ENCODE measurements around the gene ACADL.
"Not testable (repeated sequence)": the region's sequence is repeated elsewhere in the genome, so short reads cannot be mapped to it uniquely, and the experiment has no call there.

Gene ACADL

DNA sequence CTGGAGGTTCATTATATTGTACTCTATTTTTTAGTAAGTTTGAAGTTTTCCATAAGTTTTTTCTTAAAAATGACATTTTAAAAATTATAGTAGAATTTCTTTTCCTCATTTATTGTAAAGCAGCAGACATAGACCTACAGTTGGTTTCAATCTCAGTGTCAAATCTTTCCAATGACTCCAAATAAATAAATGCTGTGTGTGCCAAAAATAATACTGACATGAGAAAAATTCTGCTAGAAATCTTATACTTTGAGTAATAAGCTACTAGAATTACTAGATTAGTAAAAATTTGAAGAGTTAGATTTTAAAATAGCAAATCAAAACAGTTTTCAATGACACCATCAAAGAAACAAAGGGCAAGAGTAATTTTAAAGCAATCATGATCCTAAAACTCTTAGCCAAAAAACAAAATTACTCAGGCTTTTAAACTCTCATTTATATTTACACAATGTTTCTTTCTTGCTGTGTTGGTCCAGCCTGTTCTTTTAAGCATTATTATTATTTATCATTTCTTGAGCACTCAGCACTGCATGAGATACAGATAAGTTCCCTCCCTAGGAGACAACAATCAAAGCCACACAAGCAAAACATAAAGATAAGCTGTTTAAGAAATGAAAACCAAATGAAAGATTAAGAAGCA, 45.8 kb downstream of the ACADL start:
- no peaks in the 10 kb centered on the region for H3K9me3 ChIP-seq (ENCODE audit: control insufficient read depth, low read length)
- no peak overlapping the region for H3K9ac ChIP-seq (ENCODE audit: low read length)
- H3K4me3 ChIP-seq (ENCODE audit: low read length), result no peak overlapping the region
- no peaks in the 10 kb centered on the region for H3K36me3 ChIP-seq (ENCODE audit: control insufficient read depth, insufficient read depth, low read length)
- H3K4me1 ChIP-seq (ENCODE audit: control insufficient read depth, insufficient read depth, low read length), result peaks cover 22% of the 10 kb centered on the region
- H3K27me3 ChIP-seq (ENCODE audit: control insufficient read depth, insufficient read depth, low read length), result no peaks in the 10 kb centered on the region

DNA sequence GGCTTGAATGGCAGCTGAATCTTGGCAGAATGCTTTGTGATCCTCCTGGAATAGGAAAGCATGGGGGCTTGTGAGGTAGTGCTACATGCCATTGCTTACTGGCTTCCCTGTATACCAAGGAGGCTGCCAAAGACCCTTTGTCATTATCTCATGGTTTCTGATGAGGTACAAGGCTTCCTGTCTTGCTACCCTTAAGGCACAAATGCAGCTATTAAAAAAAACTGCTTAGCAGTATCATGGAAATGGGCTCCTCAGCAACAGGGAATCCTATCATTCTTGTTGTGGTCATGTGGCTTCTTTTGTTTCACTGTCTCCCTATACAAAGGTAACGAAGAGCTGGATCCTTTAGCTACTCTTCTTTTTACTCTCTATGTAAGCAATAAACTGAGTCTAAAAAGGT, 47.5 kb downstream of the ACADL start:
- no peaks in the 10 kb centered on the region for H3K9me3 ChIP-seq (ENCODE audit: control insufficient read depth, low read length)
- H3K36me3 ChIP-seq (ENCODE audit: control insufficient read depth, insufficient read depth, low read length), result no peaks in the 10 kb centered on the region
- H3K4me3 ChIP-seq (ENCODE audit: low read length), result no peak overlapping the region
- H3K9ac ChIP-seq (ENCODE audit: low read length), result no peak overlapping the region
- no peaks in the 10 kb centered on the region for H3K27me3 ChIP-seq (ENCODE audit: control insufficient read depth, insufficient read depth, low read length)
- H3K4me1 ChIP-seq (ENCODE audit: control insufficient read depth, insufficient read depth, low read length), result peaks cover 22% of the 10 kb centered on the region

DNA sequence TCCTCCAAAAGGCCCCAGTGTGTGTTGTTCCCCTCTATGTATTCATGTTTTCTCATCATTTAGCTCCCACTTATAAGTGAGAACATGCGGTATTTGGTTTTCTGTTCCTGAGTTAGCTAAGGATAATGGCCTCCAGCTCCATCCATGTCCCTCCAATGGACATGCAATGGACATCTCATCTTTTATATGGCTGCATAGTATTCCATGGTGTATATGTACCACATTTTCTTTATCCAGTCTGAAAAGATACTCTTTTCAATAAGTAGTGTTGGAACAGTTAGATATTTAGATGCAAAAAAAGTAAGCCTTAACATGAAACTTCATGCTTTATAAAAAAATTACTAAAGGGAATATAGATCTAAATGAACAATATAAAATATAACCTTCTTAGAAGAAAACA, 48.1 kb downstream of the ACADL start:
- H3K9me3 ChIP-seq (ENCODE audit: control insufficient read depth, low read length); H3K4me3 ChIP-seq (ENCODE audit: low read length); H3K36me3 ChIP-seq (ENCODE audit: control insufficient read depth, insufficient read depth, low read length); H3K9ac ChIP-seq (ENCODE audit: low read length); H3K27me3 ChIP-seq (ENCODE audit: control insufficient read depth, insufficient read depth, low read length): not testable (repeated sequence)
- H3K4me1 ChIP-seq (ENCODE audit: control insufficient read depth, insufficient read depth, low read length), result peaks cover 28% of the 10 kb centered on the region

DNA sequence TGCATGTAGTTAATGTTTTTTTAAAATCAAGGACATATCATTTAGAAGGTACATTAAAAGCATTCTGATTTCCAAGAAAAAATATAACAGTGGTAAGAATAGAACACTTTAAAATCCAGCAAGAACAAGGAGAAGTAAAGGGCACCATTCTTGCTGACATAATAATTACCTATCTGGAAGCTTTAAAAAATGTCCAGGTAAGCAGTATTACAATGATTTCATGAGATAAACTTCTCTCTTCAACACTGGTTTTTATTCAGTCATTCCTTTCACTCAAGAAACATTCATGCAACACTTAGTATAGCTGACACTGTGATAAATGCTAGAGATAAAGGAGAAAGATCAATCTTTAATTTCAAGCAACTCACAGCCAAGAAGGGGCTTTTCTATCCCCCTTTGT, 51.2 kb downstream of the ACADL start:
- H3K9me3 ChIP-seq (ENCODE audit: control insufficient read depth, low read length), result no peaks in the 10 kb centered on the region
- H3K9ac ChIP-seq (ENCODE audit: low read length), result no peak overlapping the region

DNA sequence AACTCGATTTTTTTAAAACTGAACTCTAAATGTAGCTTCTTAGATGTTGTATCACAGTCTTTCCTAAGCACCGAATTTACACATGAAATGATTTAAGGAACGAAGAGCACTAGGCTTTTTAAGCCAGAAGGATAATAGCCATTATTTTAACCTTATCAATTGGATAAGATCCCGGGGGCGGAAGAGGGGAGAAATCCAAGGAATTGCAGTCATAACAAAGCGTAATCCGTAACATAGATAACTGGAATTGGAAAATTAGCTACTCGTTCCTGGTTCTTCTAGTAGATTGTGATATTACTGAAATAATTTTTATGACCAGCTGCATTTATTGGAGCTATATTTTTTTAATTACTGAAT, 53.0 kb downstream of the ACADL start:
- H3K4me3 ChIP-seq (ENCODE audit: low read length), result peak overlapping the region; percentile 57
- no peaks in the 10 kb centered on the region for H3K36me3 ChIP-seq (ENCODE audit: control insufficient read depth, insufficient read depth, low read length)
- H3K9me3 ChIP-seq (ENCODE audit: control insufficient read depth, low read length), result no peaks in the 10 kb centered on the region
- H3K9ac ChIP-seq (ENCODE audit: low read length), result peak overlapping the region; percentile 86
- peaks cover 15% of the 10 kb centered on the region for H3K4me1 ChIP-seq (ENCODE audit: control insufficient read depth, insufficient read depth, low read length)
- no peaks in the 10 kb centered on the region for H3K27me3 ChIP-seq (ENCODE audit: control insufficient read depth, insufficient read depth, low read length)

More for the DNA sequence above, 51.2 kb downstream of the ACADL start:
- Histone ChIP-seq H3K36me3 (ENCODE audit: control insufficient read depth, insufficient read depth, low read length) (no peaks in the 10 kb centered on the region), H3K27me3 (ENCODE audit: control insufficient read depth, insufficient read depth, low read length) (no peaks in the 10 kb centered on the region), H3K4me1 (ENCODE audit: control insufficient read depth, insufficient read depth, low read length) (peaks cover 6% of the 10 kb centered on the region), H3K4me3 (ENCODE audit: low read length) (no peak overlapping the region)

DNA sequence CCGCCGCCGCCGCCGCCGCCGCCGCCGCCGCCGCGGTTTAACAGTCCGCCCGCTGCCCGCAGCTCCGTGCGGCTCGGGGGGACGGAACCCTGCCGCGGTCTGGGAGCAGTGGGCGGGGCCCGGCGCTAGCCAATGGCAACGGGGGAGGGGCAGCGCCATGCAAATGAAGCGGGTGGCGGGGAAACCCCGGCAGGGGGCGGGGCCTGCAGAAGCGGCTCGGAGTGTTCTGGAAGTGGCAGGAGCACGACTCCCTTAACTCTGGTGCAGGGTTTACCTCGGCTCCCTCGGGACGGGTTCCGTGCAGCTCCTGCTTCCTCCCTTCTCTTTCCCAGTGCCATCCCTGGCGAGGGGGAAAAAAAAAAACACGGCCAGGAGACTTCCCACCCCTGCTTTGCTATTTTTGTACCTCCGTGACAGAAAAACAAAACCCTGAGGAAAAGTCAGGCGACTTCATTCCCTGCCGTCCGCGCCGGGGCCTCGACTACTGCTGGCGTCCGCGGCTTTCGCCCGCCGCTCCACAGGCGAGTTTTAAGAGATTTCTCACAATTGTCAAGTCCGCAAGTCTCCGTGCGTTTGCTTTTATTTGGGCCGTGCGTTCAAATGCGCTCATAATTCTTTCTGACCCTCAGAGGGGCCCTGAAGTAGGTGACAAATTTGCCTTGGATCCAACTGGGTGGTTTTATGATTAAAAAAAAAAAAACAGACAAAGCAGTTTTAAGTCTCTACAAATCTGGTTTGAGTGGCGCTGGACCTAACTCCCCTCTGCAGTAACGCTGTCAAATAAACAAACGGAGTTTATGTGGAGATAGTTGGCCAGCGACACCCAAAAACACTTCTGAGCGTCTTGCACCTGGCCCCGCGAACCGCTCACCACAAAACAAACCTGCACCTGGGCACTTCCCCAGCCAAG, 53.7 kb downstream of the ACADL start, which contains the start of gene KANSL1L:
TSS of gene KANSL1L (minus strand) at position 101 of the 910 bp plus-strand sequence. CDS start 16,827 bp downstream, outside the sequence.
- H3K9ac ChIP-seq (ENCODE audit: low read length), result peak within 1 kb of the TSS; percentile 98
- no peaks in the 10 kb centered on the region for H3K27me3 ChIP-seq (ENCODE audit: control insufficient read depth, insufficient read depth, low read length)
- H3K36me3 ChIP-seq (ENCODE audit: control insufficient read depth, insufficient read depth, low read length), result no peaks in the 10 kb centered on the region
- H3K4me1 ChIP-seq (ENCODE audit: control insufficient read depth, insufficient read depth, low read length), result peaks cover 17% of the 10 kb centered on the region
- H3K4me3 ChIP-seq (ENCODE audit: low read length), result peak within 1 kb of the TSS; percentile 92
- H3K9me3 ChIP-seq (ENCODE audit: control insufficient read depth, low read length), result no peaks in the 10 kb centered on the region

DNA sequence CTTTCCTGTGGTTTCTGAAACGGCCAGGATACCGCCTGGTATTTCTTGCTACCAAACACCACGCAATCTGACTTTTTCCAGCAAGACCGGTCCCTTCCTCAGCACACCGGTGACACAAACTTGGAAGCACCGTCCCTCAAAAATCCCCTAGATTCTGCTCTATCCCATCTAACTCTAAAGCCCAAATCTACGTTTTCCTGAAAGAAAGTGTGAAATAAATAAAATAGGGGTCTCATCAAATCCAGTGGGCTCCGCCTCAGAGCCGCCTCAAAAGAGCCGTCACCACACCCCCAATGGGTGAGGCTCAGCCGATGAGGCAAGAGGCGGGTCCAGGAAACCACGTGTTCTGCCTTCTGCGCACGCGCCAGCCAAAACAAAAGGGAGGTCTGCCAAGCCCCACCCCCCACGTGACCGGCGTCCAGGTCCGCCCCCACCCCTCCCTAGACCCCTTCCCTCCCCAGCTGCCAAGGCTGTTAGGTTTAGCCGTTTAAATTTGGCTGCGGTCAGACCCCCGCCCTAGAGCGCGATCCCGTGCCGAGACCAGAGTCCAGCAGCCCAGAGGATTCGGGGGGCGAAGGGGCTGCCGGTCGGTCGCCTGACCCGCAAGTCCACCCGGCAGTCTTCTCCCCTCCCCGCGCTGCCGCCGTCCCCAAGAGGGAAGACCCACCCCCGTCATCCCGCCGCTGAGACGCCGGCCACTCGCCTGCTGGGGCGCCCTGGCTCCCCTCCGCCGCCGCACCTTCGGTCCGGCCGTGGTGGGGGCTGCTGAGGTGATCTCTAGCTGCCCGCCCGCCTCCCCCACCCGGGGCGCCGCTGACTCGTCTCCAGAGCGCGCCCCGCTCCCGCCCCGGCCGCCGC, 54.6 kb downstream of the ACADL start:
- Histone ChIP-seq H3K36me3 (ENCODE audit: control insufficient read depth, insufficient read depth, low read length) (no peaks in the 10 kb centered on the region), H3K27me3 (ENCODE audit: control insufficient read depth, insufficient read depth, low read length) (no peaks in the 10 kb centered on the region), H3K4me1 (ENCODE audit: control insufficient read depth, insufficient read depth, low read length) (peaks cover 25% of the 10 kb centered on the region), H3K4me3 (ENCODE audit: low read length) (peak overlapping the region; percentile 92), H3K9me3 (ENCODE audit: control insufficient read depth, low read length) (no peaks in the 10 kb centered on the region), H3K9ac (ENCODE audit: low read length) (peak overlapping the region; percentile 98)

DNA sequence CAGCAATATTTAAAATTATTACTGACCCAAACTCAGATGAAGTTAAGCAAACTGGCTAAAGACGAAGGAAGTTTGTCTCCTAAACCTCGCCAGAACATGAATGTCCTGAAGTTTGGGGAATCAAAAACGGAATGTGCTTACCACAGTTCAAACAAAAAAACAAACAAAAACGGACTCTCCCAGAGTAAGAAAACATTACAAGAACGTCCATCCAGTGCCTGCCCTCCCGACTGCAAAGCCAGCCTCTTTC, 55.1 kb downstream of the ACADL start:
- Histone ChIP-seq H3K4me3 (ENCODE audit: low read length) (peak overlapping the region; percentile 92), H3K36me3 (ENCODE audit: control insufficient read depth, insufficient read depth, low read length) (no peaks in the 10 kb centered on the region), H3K9ac (ENCODE audit: low read length) (peak overlapping the region; percentile 98), H3K4me1 (ENCODE audit: control insufficient read depth, insufficient read depth, low read length) (peaks cover 27% of the 10 kb centered on the region), H3K27me3 (ENCODE audit: control insufficient read depth, insufficient read depth, low read length) (no peaks in the 10 kb centered on the region), H3K9me3 (ENCODE audit: control insufficient read depth, low read length) (no peaks in the 10 kb centered on the region)

DNA sequence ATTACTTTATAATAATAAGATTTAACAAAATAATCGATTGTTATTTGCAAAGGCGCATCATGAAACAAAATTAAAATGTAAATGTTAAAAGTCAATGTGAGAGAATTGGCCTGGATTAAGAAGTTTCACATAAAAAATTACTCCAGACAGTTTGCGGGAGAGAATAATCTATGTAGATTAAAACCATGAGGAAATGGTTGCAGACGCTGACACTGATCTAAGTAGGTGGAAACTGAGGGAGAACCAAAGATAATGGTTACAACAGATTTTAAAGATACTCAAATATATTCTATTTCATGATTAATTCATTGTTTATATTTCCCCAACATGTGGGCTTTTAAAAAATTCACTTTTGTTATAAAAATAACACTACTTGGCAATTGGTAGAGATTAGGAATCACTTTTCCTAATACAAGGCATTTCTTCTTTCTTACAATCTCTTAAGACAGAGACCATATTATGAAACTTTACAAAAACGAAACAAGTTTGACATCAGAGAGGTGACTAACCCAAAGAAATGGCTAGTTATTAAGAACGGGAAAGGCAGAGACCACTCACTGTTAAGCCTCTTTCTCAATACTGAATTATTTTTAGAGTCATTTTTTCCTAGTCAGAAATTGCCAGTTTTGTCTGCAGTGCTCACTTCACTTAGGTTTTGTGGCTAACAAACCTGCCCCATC, 55.6 kb downstream of the ACADL start:
- peak overlapping the region; percentile 92 for H3K4me3 ChIP-seq (ENCODE audit: low read length)
- H3K4me1 ChIP-seq (ENCODE audit: control insufficient read depth, insufficient read depth, low read length), result peaks cover 27% of the 10 kb centered on the region
- no peaks in the 10 kb centered on the region for H3K27me3 ChIP-seq (ENCODE audit: control insufficient read depth, insufficient read depth, low read length)
- H3K36me3 ChIP-seq (ENCODE audit: control insufficient read depth, insufficient read depth, low read length), result no peaks in the 10 kb centered on the region
- no peaks in the 10 kb centered on the region for H3K9me3 ChIP-seq (ENCODE audit: control insufficient read depth, low read length)
- peak overlapping the region; percentile 98 for H3K9ac ChIP-seq (ENCODE audit: low read length)

DNA sequence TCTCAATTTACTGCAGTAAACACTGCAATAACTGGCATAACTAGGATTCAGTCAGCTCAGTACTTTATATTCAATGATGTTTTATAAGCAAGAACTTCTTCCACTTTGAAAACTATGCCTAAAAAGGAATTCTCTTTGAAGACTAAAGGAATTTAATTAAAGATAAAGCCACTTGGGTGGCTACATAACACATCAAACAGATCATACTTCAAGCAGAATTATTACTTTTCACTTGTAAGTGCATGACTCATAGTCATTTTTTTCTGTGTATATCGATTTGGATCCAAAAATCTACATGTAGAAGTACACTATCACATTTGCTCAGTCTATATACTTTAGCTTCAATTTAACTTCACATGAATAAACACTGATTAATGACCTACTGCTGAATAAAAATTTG, 58.0 kb downstream of the ACADL start:
- H3K27me3 ChIP-seq (ENCODE audit: control insufficient read depth, insufficient read depth, low read length), result no peaks in the 10 kb centered on the region
- peaks cover 29% of the 10 kb centered on the region for H3K4me1 ChIP-seq (ENCODE audit: control insufficient read depth, insufficient read depth, low read length)
- H3K9ac ChIP-seq (ENCODE audit: low read length), result no peak overlapping the region
- no peaks in the 10 kb centered on the region for H3K36me3 ChIP-seq (ENCODE audit: control insufficient read depth, insufficient read depth, low read length)
- H3K4me3 ChIP-seq (ENCODE audit: low read length), result no peak overlapping the region
- H3K9me3 ChIP-seq (ENCODE audit: control insufficient read depth, low read length), result no peaks in the 10 kb centered on the region

DNA sequence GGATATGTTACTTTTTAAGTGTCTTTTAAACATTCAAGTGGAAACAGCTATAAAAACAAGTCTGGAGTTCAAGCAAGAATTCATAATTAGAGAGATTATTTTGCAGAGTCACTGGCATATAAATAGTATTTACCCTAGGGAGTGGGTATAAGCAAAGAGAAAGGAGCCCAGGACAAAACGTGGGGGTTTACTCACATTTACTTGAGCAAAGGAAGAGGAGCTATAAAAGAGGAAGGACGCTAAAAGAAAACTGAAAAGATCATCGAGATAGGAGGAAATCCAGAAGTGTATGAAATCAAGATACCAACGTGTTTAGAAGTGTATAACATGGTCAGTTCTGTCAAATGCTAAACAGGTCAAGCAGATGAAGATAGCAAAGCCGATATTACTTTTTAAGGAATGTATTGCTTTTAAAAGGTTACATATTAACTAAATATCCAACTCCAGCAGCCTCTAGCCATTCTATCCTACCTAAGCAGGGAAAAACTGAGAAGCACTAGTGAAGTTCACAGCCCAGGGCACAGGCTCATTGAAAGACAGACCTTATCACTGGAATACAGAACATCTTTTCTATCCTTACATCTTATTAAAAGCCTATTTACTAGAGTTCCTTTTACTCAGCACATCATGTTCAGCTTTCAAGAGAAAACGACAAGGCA, 62.7 kb downstream of the ACADL start:
- Histone ChIP-seq H3K9ac (ENCODE audit: low read length) (no peak overlapping the region), H3K27me3 (ENCODE audit: control insufficient read depth, insufficient read depth, low read length) (no peaks in the 10 kb centered on the region), H3K36me3 (ENCODE audit: control insufficient read depth, insufficient read depth, low read length) (no peaks in the 10 kb centered on the region), H3K9me3 (ENCODE audit: control insufficient read depth, low read length) (no peaks in the 10 kb centered on the region), H3K4me3 (ENCODE audit: low read length) (no peak overlapping the region), H3K4me1 (ENCODE audit: control insufficient read depth, insufficient read depth, low read length) (peaks cover 21% of the 10 kb centered on the region)
